Spleen (tissue), 11 donors: Measurements from ENCODE around the gene HAPLN1. TPM values are rescaled to one million over a fixed set of nuclear protein-coding genes. Genes with fewer than 3 reads are reported as not detected.
A peak's percentile ranks its signal among the peaks of the same experiment; 100 is the strongest.

Source experiments
- DNase-seq: peaks from one replicate; pipeline ENCODE4 v3.0.0-alpha.2; 2020
- H3K27ac ChIP-seq, 8 donors: fragments of 200-600 bp; sonication (generic) in 7 of 8; 1 replicate in 4 of 8; 2 replicates in 4 of 8; pipeline versions ENCODE4 v1.5.0 to v1.8.0; 2016 to 2021; ENCODE audit warnings: inconsistent platforms in 4 of 8, mild to moderate bottlenecking in 4 of 8, moderate library complexity in 1 of 8
- H3K27me3 ChIP-seq, 7 donors: fragments of 200-600 bp; sonication (generic) in 6 of 7; replicated peaks in 1 of 7; 1 replicate in 4 of 7; 2 replicates in 3 of 7; pipeline versions ENCODE4 v1.5.0 to v1.8.0; 2016 to 2021; ENCODE audit warnings: inconsistent platforms in 3 of 7, mild to moderate bottlenecking in 1 of 7
- H3K36me3 ChIP-seq, 6 donors: fragments of 200-600 bp; sonication (generic) in 5 of 6; 1 replicate in 4 of 6; 2 replicates in 2 of 6; pipeline versions ENCODE4 v1.5.0 to v1.8.0; 2016 to 2021; ENCODE audit warnings: inconsistent platforms in 2 of 6
- H3K4me1 ChIP-seq, 6 donors: fragments of 200-600 bp; sonication (generic) in 5 of 6; 1 replicate in 3 of 6; 2 replicates in 3 of 6; pipeline versions ENCODE4 v1.5.0 to v1.8.0; 2016 to 2021; ENCODE audit warnings: inconsistent platforms in 3 of 6
- H3K4me3 ChIP-seq, 8 donors: fragments of 200-600 bp; sonication (generic) in 7 of 8; 1 replicate in 4 of 8; 2 replicates in 4 of 8; pipeline versions ENCODE4 v1.5.0 to v1.8.0; 2016 to 2021; ENCODE audit warnings: inconsistent platforms in 4 of 8, mild to moderate bottlenecking in 4 of 8, moderate library complexity in 2 of 8
- H3K9me3 ChIP-seq, 8 donors: fragments of 200-600 bp; sonication (generic) in 7 of 8; 1 replicate in 4 of 8; 2 replicates in 4 of 8; pipeline versions ENCODE4 v1.5.0 to v1.8.0; 2016 to 2021; ENCODE audit warnings: inconsistent platforms in 4 of 8
- CTCF ChIP-seq, 11 experiments: fragments of 200-600 bp in 7 of 11; fragments of 450-650 bp in 4 of 11; sonication (generic) in 4 of 11; IDR thresholded peaks in 8 of 11; conservative IDR thresholded peaks in 3 of 11; 1 replicate in 7 of 11; 2 replicates in 4 of 11; pipeline versions ENCODE4 v1.4.0 to v1.8.0; 2016 to 2021; ENCODE audit warnings: antibody characterized with exemption in 11 of 11, inconsistent platforms in 4 of 11, mild to moderate bottlenecking in 1 of 11
- POLR2A ChIP-seq, 3 donors: fragments of 450-650 bp; IDR thresholded peaks; one replicate each; pipeline ENCODE4 v1.5.1; 2017; ENCODE audit warnings: antibody characterized with exemption in 3 of 3, mild to moderate bottlenecking in 1 of 3
- POLR2AphosphoS5 ChIP-seq, 3 donors: sonication (generic); formaldehyde crosslinking; IDR thresholded peaks; one replicate each; pipeline ENCODE4 v1.5.1; 2017; ENCODE audit warnings: antibody characterized with exemption in 3 of 3
- WGBS, 5 donors: extraction: QIAGEN DNeasy Blood & Tissue Kit in 3 of 5; methylation state at CpG; one replicate each; pipeline versions ENCODE4 v1.1.5 to v1.1.7; 2013 to 2018; 5-methylcytosine and 5-hydroxymethylcytosine counted together
- intact Hi-C: fragments of 100-400 bp; cut with DNase I; formaldehyde crosslinking; loops from one replicate; pipeline ENCODE4 v1.15.0; 2023; ENCODE audit warnings: low total_unique reads
- polyA plus RNA-seq, 3 donors: library from polyadenylated mRNA; stranded (reverse); fragments of 200-250 nt; gene quantifications; one replicate each; pipeline ENCODE4 v1.2.1, GENCODE V29; 2013
- total RNA-seq, 7 donors: library from RNA; depleted of rRNA in 3 of 7; stranded (reverse); fragments of >200 nt in 3 of 7; fragmentation: NEBNext Ultra II Directional in 4 of 7; extraction: Animal tissue kit (Norgen Biotek cat#: 25700) in 4 of 7; gene quantifications; one replicate each; pipeline versions ENCODE4 v1.1.0 to v1.2.1, GENCODE V29; 2016 to 2021
- donor health status: healthy with polysubstance abuse.
- donor health status: DM: no; HTN: no; CAD: no; lungs with moderate emphysema.
- donor health status: DM: no; HTN: no; CAD: no.
- donor health status: Bipolar disorder and iron deficiency.
- donor health status: healthy.
- donor health status: DM: no; HTN: no; CAD: no.
- donor health status: DM: yes; HTN: yes; CAD: no.

Gene HAPLN1
- total and polyA plus RNA-seq, 10 donors: not detected

GRCh38 chr5:83718195-83718825 lies 2.3 kb downstream of the HAPLN1 start:
- Histone ChIP-seq H3K27me3 (peaks cover 4 to 55% (median 24%) of the 10 kb centered on the region in 7 donors), H3K27ac (no peak overlapping the region), H3K4me1 (peaks cover 9 to 19% (median 10%) of the 10 kb centered on the region in 6 donors), H3K4me3 (no peak overlapping the region), H3K9me3 (no peaks in the 10 kb centered on the region), H3K36me3 (no peaks in the 10 kb centered on the region)
- 6 to 10% (median 8%) methylated on average over 6 of the region's 6 CpGs for WGBS, 5 donors
- TF ChIP-seq CTCF (IDR thresholded peaks at IDR 0.05 in 8 of 11, conservative IDR thresholded peaks at IDR 0.05 in 3 of 11) (peak; percentile 5 to 75 (median 56)), POLR2A (IDR thresholded peaks at IDR 0.05) (no peak)
- intact Hi-C loops: no loop called here
- no peak for DNase-seq

GRCh38 chr5:83715236-83716065 lies 5.2 kb downstream of the HAPLN1 start:
- Histone ChIP-seq H3K4me1 (no peaks in the 10 kb centered on the region), H3K4me3 (no peak overlapping the region), H3K36me3 (no peaks in the 10 kb centered on the region), H3K9me3 (no peaks in the 10 kb centered on the region), H3K27me3 (peaks cover 0 to 26% (median 0%) of the 10 kb centered on the region in 7 donors), H3K27ac (no peak overlapping the region)
- WGBS, 5 donors: 73 to 90% (median 76%) methylated on average over 4 of the region's 4 CpGs
- TF ChIP-seq POLR2A (IDR thresholded peaks at IDR 0.05): no peak
- TF ChIP-seq POLR2AphosphoS5 (IDR thresholded peaks at IDR 0.05): no peak
- no peak for TF ChIP-seq CTCF (IDR thresholded peaks at IDR 0.05 in 8 of 11, conservative IDR thresholded peaks at IDR 0.05 in 3 of 11)
- intact Hi-C loops: no loop called here
- DNase-seq: no peak

GRCh38 chr5:83714810-83715209 lies 5.8 kb downstream of the HAPLN1 start:
- H3K27me3 ChIP-seq: peaks cover 0 to 20% (median 0%) of the 10 kb centered on the region in 7 donors
- H3K36me3 ChIP-seq: no peaks in the 10 kb centered on the region
- WGBS, 5 donors: 79 to 88% (median 87%) methylated on average over 1 of the region's 1 CpG
- no peak for TF ChIP-seq POLR2A (IDR thresholded peaks at IDR 0.05)
- TF ChIP-seq CTCF (IDR thresholded peaks at IDR 0.05 in 8 of 11, conservative IDR thresholded peaks at IDR 0.05 in 3 of 11): no peak
- no peak for TF ChIP-seq POLR2AphosphoS5 (IDR thresholded peaks at IDR 0.05)
- intact Hi-C loops: no loop called here
- DNase-seq: no peak
- H3K9me3 ChIP-seq: no peaks in the 10 kb centered on the region
- no peaks in the 10 kb centered on the region for H3K4me1 ChIP-seq
- no peak overlapping the region for H3K4me3 ChIP-seq
- no peak overlapping the region for H3K27ac ChIP-seq

- H3K9me3 ChIP-seq: peaks cover 0 to 3% (median 0%) of the 10 kb centered on the region in 8 donors
- H3K4me1 ChIP-seq: no peaks in the 10 kb centered on the region
- no peak overlapping the region for H3K27ac ChIP-seq
- intact Hi-C loops: no loop called here
- H3K36me3 ChIP-seq: no peaks in the 10 kb centered on the region
- peaks cover 0 to 8% (median 0%) of the 10 kb centered on the region in 7 donors for H3K27me3 ChIP-seq
- no peak overlapping the region for H3K4me3 ChIP-seq
- TF ChIP-seq POLR2A (IDR thresholded peaks at IDR 0.05): no peak
- no peak for TF ChIP-seq POLR2AphosphoS5 (IDR thresholded peaks at IDR 0.05)
- peak in 10 of 11 experiments; percentile 31 to 77 (median 67) for TF ChIP-seq CTCF (IDR thresholded peaks at IDR 0.05 in 8 of 11, conservative IDR thresholded peaks at IDR 0.05 in 3 of 11)
- no peak for DNase-seq
- 48 to 53% (median 51%) methylated on average over 2 of the region's 2 CpGs for WGBS, 5 donors
Observed at GRCh38 chr5:83711982-83712601, 8.6 kb downstream of the HAPLN1 start.
